PC-9 (cell line): ENCODE data around the gene IRS1. TPM values are rescaled to one million over a fixed set of nuclear protein-coding genes. Genes with fewer than 3 reads are reported as not detected.
"Not testable (repeated sequence)": the region's sequence is repeated elsewhere in the genome, so short reads cannot be mapped to it uniquely, and the experiment has no call there.

Source experiments
- BruUV-seq: library from RNA; stranded (reverse); fragments of 400-500 nt; replicated peaks from 2 replicates; lab custom pipeline; 2021; lab: Mats Ljungman, UMichigan
- CTCF ChIA-PET: fragments of 300-600 bp; sonication (Branson Sonifier 250); formaldehyde crosslinking; loops from one replicate; lab custom pipeline; 2022; ENCODE audit warnings: antibody characterized with exemption; lab: Charles Lee
- POLR2A ChIA-PET: fragments of 300-600 bp; sonication (Branson Sonifier 250); formaldehyde crosslinking; loops from one replicate; lab custom pipeline; 2022; ENCODE audit warnings: antibody characterized with exemption; ENCODE audit not compliant: unreplicated experiment; lab: Charles Lee
- DNase-seq, 2 experiments: peaks; one replicate each; pipeline versions ENCODE4 v3.0.0 to v3.0.0-alpha.2; 2015 to 2022; ENCODE audit warnings: mixed read lengths in 1 of 2
- H2AFZ ChIP-seq: fragments of 200-600 bp; sonication (generic); 2 replicates; pipeline ENCODE4 v1.8.1; 2017; ENCODE audit warnings: antibody characterized with exemption
- H3F3A ChIP-seq: fragments of 200-600 bp; sonication (generic); 2 replicates; pipeline ENCODE4 v1.8.1; 2017; ENCODE audit warnings: antibody characterized with exemption, mild to moderate bottlenecking, low read depth; ENCODE audit not compliant: insufficient read depth
- H3K27ac ChIP-seq: fragments of 200-600 bp; sonication (generic); 2 replicates; pipeline ENCODE4 v1.6.1; 2016; ENCODE audit warnings: mixed run types
- H3K27me3 ChIP-seq: fragments of 200-600 bp; sonication (generic); 2 replicates; pipeline ENCODE4 v1.6.1; 2016; ENCODE audit warnings: low read depth, mixed run types; ENCODE audit not compliant: insufficient read depth
- H3K36me3 ChIP-seq: fragments of 200-600 bp; sonication (generic); 2 replicates; pipeline ENCODE4 v1.6.1; 2016; ENCODE audit warnings: low read depth, mixed run types
- H3K4me1 ChIP-seq: fragments of 200-600 bp; sonication (generic); replicated peaks from 2 replicates; pipeline ENCODE4 v1.6.1; 2016; ENCODE audit warnings: mixed run types; ENCODE audit not compliant: insufficient read depth
- H3K4me2 ChIP-seq: fragments of 200-600 bp; sonication (generic); 2 replicates; pipeline ENCODE4 v1.6.1; 2017; ENCODE audit warnings: mixed run types
- H3K4me3 ChIP-seq: fragments of 200-600 bp; sonication (generic); 2 replicates; pipeline ENCODE4 v1.6.1; 2016; ENCODE audit warnings: mixed run types
- H3K79me2 ChIP-seq: fragments of 200-600 bp; sonication (generic); 2 replicates; pipeline ENCODE4 v1.6.1; 2017; ENCODE audit warnings: low read depth, mixed run types
- H3K9me2 ChIP-seq: fragments of 200-600 bp; sonication (generic); 2 replicates; pipeline ENCODE4 v1.8.1; 2017; ENCODE audit warnings: mild to moderate bottlenecking; ENCODE audit not compliant: insufficient read depth
- H3K9me3 ChIP-seq: fragments of 200-600 bp; sonication (generic); 2 replicates; pipeline ENCODE4 v1.8.1; 2016; ENCODE audit warnings: low read depth; ENCODE audit not compliant: insufficient read depth
- H4K20me1 ChIP-seq: fragments of 200-600 bp; sonication (generic); 2 replicates; pipeline ENCODE4 v1.8.1; 2017; ENCODE audit not compliant: insufficient read depth
- CTCF ChIP-seq: fragments of 200-600 bp; sonication (generic); conservative IDR thresholded peaks from 2 replicates; pipeline ENCODE4 v1.6.1; 2017; ENCODE audit warnings: mixed run types, antibody characterized with exemption, mild to moderate bottlenecking, moderate library complexity
- EZH2 ChIP-seq: fragments of 200-600 bp; sonication (generic); IDR thresholded peaks from 2 replicates; pipeline ENCODE4 v1.8.0; 2017; ENCODE audit warnings: antibody characterized with exemption, low read depth
- intact Hi-C: fragments of 100-400 bp; cut with micrococcal nuclease; formaldehyde crosslinking; loops from one replicate; pipeline ENCODE4 v1.10.0; 2022; ENCODE audit not compliant: unreplicated experiment
- total RNA-seq: library from RNA; stranded (reverse); gene quantifications from 2 replicates; pipeline ENCODE4 v1.2.3, GENCODE V29; 2021

IRS1 gene
- total RNA-seq, 1 experiment from 2014 or later: 28.6 TPM

- Histone ChIP-seq H3K79me2 (0 out of 2 replicates have a peak, but pooled peaks cover 6% of the 10 kb centered on the region), H4K20me1 (no peaks in the 10 kb centered on the region), H3K27me3 (no peaks in the 10 kb centered on the region), H3K4me1 (no peaks in the 10 kb centered on the region), H3K4me2 (no peak overlapping the region), H3F3A (no peaks in the 10 kb centered on the region), H3K36me3 (no peaks in the 10 kb centered on the region), H3K9me3 (no peaks in the 10 kb centered on the region), H3K27ac (no peak overlapping the region), H3K4me3 (no peak overlapping the region), H2AFZ (no peak overlapping the region), H3K9me2 (no peaks in the 10 kb centered on the region)
- TF ChIP-seq EZH2: no peak
- TF ChIP-seq CTCF: no peak
- intact Hi-C loops: no loop called here
- BruUV-seq: no TSS peak
- no peak for DNase-seq
- CTCF ChIA-PET: no interaction called here
- POLR2A ChIA-PET: no interaction called here
These were observed 47.5 kb upstream of the IRS1 start for GRCh38 chr2:226847090-226847489.

- POLR2A ChIA-PET: no interaction called here
- TF ChIP-seq CTCF (no peak), EZH2 (no peak)
- BruUV-seq: no TSS peak
- no peaks in the 10 kb centered on the region for H3K9me2 ChIP-seq
- H4K20me1 ChIP-seq: no peaks in the 10 kb centered on the region
- no peaks in the 10 kb centered on the region for H3K9me3 ChIP-seq
- DNase-seq: no peak
- H3K27me3 ChIP-seq: no peaks in the 10 kb centered on the region
- intact Hi-C loops: no loop called here
- CTCF ChIA-PET: no interaction called here
- no peak overlapping the region for H2AFZ ChIP-seq
- no peak overlapping the region for H3K4me3 ChIP-seq
- H3K4me2 ChIP-seq: no peak overlapping the region
- 0 out of 2 replicates have a peak, but pooled peaks cover 3% of the 10 kb centered on the region for H3K36me3 ChIP-seq
- H3K4me1 ChIP-seq: no peaks in the 10 kb centered on the region
- H3K27ac ChIP-seq: no peak overlapping the region
- no peaks in the 10 kb centered on the region for H3F3A ChIP-seq
- H3K79me2 ChIP-seq: 0 out of 2 replicates have a peak, but pooled peaks cover 6% of the 10 kb centered on the region
These were observed 45.9 kb upstream of the IRS1 start for GRCh38 chr2:226845386-226846116.

GRCh38 chr2:226843001-226843400 is 43.4 kb upstream of the IRS1 start:
- H3K4me1 ChIP-seq, POLR2A ChIA-PET, DNase-seq, H3K9me2 ChIP-seq, H2AFZ ChIP-seq, BruUV-seq, H3K4me3 ChIP-seq, H3K36me3 ChIP-seq, H3K27me3 ChIP-seq, H3F3A ChIP-seq, H3K27ac ChIP-seq, H3K4me2 ChIP-seq, H3K9me3 ChIP-seq, CTCF ChIA-PET, H4K20me1 ChIP-seq, intact Hi-C loops: not testable (repeated sequence)
- H3K79me2 ChIP-seq: peaks cover 15% of the 10 kb centered on the region
